ENCODE results near the gene AGRN.
A peak's percentile ranks its signal among the peaks of the same experiment; 100 is the strongest.
"Not testable (repeated sequence)": the region's sequence is repeated elsewhere in the genome, so short reads cannot be mapped to it uniquely, and the experiment has no call there.

AGRN gene

DNA sequence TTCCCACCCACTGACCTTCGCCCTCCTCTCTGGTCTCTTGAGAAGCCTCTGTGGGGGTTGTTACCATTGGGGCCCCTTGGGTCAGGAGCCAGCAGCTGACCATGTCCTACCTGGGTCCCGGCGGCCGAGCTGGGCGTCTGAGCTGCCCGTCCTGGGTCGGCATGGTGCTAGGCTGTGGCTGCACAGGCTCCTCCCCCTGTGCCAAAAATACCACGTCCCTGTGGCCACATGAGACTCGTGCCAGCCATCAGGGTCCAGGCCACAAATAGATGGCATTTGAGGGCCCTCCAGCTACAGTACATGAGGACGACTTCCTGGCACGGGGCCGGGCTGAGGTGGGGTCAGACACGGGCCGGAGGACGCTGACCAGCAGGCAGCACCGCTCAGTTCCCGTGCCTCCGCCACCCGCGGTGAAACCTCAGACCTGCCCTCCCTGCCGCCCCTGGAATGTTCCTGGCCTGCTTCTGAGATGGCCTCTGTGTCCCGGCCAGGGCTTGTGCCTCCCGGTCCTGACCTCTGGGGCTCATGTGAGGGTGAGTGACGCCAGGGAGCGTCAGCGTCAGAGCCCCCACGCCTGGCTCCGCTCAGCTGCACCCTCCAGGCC is 37.9 kb upstream of the AGRN start, which contains the start of gene PERM1:
TSS of gene PERM1 (minus strand) at position 139 of the 604 bp plus-strand sequence. CDS start 1,064 bp downstream, outside the sequence.
- DNase-seq: no peak

DNA sequence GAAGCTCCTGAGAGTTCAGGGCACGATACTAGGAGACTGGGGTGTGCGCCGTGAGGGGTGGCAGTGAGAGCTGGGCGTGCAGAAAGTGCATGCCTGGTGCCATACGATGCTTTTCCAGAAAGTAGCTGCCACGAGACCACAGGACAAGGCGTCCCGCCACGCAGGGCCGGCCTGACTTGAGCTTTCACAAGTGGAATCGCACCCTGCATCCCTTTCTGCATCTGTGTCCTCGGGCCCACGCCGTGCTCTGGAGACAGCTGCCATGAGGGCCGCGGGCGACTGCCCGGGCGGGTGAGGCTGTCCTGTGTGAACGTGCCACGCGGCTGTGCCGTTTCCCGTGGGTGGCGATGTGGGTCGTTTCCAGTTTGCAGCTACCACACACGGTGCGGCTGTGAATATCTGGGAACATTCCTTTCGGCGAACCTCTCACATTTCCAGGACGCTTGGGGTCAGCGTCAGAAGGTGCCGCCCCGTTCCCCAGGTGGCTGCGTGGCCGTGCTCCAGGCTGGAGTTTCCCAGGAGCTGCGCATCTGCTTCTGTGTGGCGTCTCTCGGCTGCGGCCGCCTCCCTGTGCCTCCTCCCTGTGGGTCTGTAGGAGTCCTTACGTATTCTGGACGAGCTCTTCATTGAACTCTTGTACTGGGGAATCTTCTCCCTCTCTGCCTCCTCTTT is 37.0 kb upstream of the AGRN start:
- DNase-seq: no peak

DNA sequence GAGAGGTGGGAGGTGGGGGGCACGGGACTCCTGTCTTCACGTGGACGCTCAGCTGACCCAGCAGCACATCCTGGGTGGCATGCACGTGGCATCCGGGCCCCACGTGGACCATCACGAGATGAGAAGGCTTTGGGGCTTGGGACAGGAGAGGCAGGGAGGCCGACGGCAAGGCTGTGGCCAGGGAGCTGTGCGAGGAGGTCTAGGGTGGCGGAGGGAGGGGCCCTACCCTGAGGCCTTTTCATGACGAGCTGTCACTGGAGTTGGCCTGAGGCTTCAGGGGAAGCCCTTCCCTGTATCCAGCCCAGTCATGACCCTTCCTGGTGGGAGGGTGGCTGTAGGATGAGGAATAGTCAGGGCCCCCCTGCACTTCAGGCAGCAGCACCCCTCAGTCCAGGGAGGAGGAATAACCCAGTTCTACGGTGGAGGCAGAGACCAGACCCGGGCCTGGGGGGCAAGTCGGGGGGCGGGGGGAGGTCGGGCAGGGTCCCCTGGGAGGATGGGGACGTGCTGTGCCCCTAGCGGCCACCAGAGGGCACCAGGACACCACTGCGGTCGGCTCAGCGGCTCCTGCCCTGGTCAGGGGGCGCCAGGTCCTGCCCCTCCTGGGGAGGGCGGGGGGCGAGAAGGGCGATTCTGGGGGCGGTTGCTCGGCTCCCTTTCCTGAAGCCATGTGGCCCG is 36.0 kb upstream of the AGRN start:
- peak; percentile 58 for DNase-seq

DNA sequence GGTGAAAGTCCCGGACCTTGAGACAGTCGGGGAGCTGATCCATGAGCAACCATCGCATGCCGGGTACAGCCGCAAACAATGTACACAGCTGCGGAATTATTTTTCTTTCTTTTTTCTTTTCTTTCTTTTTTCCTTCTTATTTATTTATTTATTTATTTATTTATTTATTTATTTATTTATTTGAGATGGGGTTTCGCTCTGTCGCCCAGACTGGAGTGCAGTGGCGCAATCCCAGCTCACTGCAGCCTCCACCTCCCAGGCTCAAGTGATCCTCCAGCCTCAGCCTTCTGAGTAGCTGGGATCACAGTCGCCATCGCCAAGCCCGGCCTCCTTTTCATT is 35.5 kb upstream of the AGRN start:
- no peak for DNase-seq

DNA sequence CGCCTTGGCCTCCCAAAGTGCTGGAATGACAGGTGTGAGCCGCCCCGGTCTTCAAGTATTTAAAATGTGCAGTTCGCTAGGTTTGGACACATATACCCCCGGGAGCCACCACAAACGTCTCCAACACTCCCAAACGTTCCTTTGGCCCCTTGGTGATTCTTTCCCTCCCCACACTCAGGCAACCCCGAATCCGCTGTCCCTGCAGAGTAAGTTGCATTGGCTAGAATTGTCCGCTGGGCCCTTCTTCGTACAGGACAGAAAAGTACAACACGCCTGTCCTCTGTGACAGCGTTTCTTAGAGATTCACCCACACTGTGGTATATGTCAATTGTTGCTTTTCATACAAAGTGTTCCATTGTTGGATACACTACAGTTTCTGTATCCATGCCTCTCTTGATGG is 34.8 kb upstream of the AGRN start:
- no peak for DNase-seq

DNA sequence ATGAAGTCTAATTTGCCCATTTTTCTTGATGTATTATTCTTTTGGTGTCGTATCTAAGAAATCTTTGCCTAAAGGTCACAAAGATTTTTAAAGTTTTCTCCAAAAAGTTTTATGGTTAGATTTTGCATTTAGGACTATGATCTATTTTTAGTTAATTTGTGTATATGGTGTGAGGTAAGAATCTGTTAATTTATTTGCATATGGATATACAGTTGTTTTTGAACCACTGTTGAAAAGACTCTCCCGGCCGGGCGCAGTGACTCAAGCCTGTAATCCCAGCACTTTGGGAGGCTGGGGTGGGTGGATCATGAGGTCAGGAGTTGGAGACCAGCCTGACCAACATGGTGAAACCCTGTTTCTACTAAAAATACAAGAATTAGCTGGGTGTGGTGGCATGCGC is 31.9 kb upstream of the AGRN start:
- DNase-seq: not testable (repeated sequence)

DNA sequence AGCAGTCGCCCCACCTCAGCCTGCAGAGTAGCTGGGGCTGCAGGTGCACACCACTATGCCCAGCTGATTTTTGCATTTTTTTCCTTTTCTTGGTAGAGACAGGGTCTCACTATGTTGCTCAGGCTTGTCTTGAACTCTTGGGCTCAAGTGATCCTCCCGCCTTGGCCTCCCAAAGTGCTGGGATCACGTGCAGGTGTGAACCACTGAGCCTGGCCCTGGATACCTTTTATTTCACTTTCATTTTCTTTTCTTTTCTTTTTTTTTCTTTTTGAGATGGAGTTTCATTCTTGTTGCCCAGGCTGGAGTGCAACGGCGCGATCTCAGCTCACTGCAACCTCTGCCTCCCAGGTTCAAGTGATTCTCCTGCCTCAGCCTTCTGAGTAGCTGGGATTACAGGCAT is 28.6 kb upstream of the AGRN start:
- not testable (repeated sequence) for DNase-seq

DNA sequence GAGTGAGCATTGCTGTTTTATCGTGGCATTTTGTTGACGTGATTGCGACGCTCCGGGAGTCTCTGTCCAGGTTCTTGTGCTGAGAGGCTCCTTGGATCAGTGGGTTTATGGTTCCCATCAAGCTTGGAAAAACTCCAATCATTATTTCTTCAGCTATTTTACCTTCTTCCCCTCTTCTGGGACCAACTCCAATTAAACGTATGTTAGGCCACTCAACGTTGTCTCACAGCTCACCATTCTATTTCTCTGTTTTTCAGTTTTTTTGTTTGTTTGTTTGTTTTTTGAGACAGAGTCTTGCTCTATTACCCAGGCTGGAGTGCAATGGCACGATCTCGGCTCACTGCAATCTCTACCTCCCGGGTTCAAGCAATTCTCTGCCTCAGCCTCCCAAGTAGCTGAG is 28.0 kb upstream of the AGRN start:
- no peak for DNase-seq

DNA sequence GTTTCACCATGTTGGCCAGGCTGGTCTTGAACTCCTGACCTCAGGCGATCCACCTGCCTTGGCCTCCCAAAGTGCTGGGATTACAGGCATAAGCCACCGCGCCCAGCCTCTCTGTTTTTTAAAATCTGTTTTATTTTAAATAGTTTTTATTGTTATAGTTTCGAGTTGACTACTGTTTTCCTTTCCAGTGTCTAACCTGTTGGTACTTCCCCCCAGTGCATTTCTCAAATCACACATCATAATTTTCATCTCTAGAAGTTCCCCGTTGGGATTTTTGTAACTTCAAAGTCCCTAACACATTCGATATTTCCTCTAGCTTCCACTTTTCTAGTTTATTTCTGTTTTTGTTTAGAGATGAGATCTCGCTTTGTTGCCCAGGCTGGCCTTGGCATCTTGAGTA is 27.6 kb upstream of the AGRN start:
- DNase-seq: no peak

DNA sequence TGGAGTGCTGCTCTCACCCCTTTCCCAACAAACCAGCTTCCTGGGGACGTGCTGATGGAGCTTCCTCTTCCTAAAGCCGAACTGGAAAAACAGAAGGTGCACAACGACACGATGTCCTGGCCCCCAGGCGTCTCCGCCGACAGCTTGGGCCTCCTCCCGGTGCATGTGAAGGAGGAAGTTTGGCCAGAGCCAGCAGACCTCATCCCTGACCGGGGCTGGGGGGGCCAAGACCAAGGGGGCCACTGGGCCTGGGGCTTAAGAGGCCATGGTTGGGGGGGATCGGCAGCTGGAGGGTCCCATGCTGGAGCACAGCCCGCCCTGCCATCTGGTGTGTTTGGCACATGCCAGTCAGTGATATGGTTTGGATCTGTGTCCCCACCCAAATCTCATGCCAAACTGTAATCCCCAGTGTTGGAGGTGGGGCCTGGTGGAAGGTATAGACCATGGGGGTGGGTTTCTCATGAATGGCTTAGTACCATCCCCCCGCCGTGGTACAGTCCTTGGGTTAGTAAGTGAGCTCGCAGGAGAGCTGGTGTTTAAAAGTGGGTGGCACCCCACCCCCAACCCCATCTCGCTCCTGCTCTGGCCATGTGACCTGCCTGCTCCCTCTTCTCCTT is 26.4 kb upstream of the AGRN start:
- no peak for DNase-seq

DNA sequence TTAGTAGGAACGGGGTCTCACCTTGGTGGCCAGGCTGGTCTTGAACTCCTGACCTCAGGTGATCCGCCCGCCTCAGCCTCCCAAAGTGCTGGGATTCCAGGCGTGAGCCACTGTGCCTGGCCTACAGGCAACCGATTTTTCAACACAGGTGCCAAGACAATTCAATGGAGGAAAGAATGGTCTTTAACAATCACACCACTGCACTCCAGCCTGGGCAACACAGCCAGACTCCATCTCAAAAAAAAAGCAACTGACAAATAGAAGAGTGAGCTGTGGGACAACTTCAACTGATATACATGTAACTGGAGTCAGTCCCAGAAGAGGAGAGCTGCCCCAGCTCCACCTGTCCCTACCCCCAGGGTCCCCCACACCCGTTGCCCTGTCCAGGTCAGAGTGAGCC is 25.4 kb upstream of the AGRN start:
- DNase-seq: not testable (repeated sequence)

DNA sequence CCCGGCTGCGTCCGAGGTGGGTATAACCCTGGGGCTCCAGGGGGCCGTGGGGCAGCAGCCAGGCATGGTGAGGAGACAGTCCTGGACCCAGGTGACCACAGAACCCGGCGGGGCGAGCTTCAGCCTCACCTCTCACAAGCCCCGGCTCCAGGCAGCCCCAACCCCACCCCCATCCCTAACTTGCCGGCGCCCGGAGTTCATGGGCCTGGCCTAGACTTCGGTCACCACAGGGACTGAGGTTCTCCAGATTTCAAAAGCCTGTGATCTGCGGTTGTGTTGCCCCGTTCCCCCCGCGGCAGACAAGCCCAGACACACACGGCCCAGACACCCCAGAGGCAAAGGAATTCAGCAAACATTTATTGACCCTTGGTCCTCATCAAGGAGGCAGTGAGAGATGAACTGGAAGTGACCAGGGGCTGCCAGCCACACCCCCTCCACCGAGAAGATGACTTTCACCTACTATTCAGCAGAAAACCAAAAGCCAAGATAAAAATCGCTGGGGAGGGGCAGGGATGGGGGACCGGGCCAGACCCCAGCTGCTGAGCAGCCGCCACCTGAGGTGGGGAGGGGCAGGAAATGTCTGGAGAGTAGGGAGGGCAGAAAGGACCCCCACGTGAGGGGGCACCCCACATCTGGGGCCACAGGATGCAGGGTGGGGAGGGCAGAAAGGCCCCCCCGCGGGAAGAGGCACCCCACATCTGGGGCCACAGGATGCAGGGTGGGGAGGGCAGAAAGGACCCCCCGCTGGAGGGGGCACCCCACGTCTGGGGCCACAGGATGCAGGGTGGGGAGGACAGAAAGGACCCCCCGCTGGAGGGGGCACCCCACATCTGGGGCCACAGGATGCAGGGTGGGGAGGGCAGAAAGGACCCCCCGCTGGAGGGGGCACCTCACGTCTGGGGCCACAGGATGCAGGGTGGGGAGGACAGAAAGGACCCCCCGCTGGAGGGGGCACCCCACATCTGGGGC is 24.0 kb upstream of the AGRN start:
- DNase-seq: no peak

DNA sequence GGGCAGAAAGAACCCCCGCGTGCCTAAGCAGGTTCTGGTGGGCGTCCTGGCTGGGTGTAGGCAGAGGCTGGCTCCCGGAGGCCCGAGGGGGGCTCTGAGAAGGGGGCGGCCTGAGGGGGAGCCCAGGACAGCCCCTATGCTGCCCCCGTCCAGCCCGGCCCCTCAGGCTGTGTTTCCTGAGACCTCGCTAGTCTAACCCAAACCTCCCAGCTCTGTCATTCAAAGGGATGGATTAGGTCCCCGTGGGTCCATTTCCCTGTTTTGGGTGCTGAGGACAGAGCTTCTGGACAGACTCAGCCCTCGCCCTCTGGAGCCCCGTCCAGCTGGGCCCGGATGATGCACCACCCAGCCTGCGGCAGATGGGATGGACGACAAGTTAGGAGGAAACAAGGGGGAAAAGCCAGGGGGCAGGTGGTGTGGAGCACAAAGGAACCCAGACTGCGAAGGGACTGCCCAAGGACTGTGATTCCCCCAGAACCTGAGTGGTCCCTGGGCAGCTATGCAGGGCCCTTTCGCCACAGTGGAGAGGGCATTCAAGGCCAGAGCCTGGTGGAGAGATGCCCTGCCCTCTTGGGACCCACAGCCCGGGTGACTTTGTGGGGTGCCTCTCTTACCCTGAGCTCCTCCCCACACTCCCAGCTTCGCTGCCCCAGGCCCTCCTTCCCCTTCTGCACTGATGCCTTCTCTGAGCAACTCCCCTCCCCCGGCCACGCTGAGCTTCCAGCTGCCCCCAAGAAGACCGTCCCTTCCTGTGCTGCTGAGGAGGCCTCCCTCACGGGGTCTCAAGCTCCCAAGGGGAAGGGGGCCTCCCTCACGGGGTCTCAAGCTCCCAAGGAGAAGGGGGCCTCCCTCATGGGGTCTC is 22.8 kb upstream of the AGRN start:
- DNase-seq: no peak

DNA sequence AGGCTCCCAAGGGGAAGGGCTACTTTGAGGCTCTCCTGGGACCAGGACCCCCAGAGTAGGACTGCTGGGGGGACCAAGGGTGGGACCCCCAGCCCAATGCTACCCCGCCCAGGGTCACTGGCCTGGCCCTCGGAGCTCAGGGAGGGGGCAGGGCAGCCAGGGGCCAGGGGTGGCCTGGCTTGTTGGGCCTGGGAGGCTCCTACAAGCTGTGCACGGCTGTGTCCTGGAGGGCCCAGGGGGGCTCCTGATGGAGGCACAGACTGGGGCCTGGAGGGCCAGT is 22.3 kb upstream of the AGRN start:
- DNase-seq: no peak

DNA sequence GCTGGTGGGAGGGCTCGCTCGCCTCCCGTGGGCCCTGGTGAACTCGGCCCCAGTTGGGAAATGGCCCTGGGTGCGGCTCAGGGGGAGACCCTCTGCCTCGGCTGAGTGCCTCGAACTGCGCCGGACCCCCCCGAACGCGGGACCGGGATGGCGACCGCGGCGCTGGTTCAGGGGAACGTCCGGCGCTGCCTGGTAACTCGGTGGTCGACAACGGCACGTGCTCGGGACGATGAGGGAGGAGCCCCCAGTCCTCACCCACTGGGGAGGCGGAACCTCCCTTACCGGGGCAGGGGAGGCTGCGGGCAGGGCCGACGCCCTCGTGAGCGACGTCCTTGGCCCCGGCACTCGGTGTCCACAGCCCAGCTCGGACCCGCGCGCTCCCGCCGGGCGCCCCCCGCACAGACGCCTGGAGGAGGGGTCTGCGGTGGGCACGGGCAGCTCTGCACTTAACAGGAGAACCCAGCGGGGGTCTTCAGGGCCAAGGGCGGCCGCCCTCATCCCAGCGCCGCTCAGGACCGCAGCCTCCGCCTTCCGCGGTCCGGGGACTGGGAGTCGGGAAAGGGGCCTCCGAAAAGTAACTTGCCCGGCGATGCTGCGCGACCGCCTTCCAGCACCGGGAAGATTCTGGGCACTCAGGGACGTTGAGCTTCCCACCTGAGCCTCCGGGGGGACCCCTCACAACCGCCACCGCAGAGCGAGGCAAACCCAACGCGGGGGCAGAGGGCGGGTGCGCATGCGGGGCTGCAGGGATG is 21.8 kb upstream of the AGRN start:
- no peak for DNase-seq

DNA sequence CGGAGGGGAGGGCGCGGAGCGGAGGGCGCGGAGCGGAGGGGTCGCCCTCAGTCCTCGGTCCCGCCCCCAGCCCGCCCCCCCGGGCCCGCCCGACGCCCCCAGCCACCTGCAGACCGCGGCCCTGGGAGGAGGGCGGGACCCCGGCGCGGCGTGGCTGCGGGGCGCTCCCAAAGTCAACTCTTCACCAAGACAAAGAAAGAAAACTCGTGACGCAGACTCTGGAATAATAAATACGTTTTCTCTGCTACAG is 21.2 kb upstream of the AGRN start:
- DNase-seq: no peak

DNA sequence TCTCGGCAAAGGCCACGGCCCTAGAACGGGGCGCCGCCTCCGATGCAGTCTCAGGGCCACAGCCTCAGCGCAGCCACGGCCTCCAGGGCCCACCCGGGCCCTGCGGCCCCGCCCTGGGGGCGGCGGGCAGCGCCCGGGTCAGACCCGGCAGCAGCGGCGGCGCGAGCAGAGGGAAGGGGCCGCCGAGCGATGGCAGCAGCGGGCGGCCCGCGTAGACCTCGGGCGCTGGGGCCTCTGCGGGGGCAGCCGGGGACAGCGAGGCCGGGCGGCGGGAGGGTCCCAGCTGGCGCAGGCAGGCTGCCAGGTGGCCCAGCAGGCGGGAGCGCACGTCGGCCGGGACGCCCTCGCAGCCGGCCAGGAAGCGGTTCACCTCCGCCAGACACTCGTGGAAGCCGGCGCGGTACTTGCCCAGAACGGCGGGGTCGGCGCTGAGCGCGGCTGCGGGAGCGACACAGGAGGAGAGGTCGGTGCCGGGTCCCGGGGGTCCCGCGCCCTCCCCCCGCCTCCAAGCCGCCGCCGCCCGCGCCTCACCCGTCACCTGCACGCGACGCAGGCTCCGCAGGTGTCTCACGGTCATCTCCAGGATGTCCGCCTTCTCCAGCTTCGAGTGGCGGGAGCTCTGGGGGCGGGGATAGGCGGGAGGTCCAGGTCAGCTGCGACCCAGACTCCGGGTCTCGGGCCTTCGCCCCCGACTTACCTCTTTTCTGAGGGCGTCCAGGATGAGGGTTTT is 20.8 kb upstream of the AGRN start:
- DNase-seq: no peak

DNA sequence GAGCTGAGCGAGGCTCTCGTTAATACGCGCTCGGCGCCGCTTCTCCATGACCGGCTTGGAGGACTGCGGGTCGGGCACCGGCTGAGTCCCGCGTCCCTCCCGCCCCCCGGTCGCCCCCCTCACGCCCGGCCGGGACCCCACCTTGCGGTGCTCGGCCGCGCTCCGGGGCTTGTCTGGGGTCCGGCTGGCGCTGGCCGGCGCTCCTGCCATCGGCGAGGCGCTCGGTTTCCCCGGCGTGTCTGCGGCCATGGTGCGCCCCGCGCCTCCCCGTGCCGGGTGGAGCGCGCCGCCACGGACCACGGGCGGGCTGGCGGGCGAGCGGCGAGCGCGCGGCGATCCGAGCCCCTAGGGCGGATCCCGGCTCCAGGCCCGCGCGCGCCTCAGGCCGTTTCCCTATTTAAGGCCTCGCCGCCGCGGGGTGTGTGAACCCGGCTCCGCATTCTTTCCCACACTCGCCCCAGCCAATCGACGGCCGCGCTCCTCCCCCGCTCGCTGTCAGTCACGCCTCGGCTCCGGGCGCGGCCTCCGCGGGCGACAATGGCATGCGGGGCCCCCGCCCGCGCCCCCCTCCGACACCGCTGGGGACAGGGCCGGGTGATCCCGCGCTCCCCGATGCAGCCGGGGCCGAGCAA is 20.1 kb upstream of the AGRN start, which contains the start of gene HES4:
TSS of gene HES4 (minus strand) at position 373 of the 632 bp plus-strand sequence. CDS start at position 249, 124 bp downstream.
- peak; percentile 46 for DNase-seq

DNA sequence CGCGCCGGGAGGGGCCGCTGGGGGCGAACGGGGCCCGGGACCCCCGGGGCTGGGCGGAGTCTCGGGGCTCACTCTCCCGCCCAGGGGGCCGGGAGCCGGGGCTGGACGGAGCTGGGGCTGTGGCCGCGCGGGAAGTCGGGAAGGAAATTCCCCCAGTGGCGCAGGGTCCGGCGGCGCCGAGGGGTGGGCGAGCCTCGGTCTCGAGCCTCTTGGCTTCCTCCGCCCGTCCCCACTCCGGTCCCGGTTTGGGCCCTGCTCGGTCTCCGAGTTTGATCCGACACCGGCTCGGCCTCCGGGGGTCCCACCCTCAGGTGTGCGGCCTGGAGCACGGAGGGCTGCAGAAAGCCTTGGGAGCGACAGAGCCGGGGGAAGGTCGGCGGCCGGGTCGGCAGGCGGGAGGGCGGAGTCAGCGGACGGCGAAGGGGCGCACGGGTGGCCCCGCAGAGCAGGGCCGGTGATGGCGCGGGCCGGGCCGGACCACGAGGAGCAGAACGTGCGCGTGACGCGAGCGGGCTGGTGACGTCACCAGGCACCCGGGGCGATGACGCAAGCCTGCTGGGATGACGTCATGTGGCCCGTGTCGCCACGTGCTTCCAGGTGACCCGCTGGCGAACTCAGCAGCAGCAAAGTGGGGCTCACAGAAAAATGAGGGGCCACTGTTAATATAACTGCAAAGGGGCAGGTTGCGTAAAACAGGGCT is 19.4 kb upstream of the AGRN start:
- DNase-seq: peak; percentile 64

All from effector CD4-positive, alpha-beta T cell (primary cell).